K562 (cell line): ENCODE results near the gene ZFP36. TPM values are rescaled to one million over a fixed set of nuclear protein-coding genes. Genes with fewer than 3 reads are reported as not detected.
A peak's percentile ranks its signal among the peaks of the same experiment; 100 is the strongest.

ENCODE experiments used
- BRD9 ChIP-seq: fragments of 450-650 bp; IDR thresholded peaks from 2 replicates; pipeline ENCODE4 v1.6.1; 2018; ENCODE audit warnings: low read depth; ENCODE audit not compliant: partially characterized antibody
- ELF1 ChIP-seq: fragments of 200-800 bp; sonication (Bioruptor generic); IDR thresholded peaks from 2 replicates; pipeline ENCODE4 v1.6.1; 2016; ENCODE audit warnings: missing genetic modification characterization, missing compliant biosample characterization
- GABPA ChIP-seq: fragments of 200-800 bp; sonication (Bioruptor generic); conservative IDR thresholded peaks from 2 replicates; pipeline ENCODE4 v1.6.1; 2016; ENCODE audit warnings: low read depth, missing genetic modification characterization, missing compliant biosample characterization
- GATA2 ChIP-seq: sonication (generic); formaldehyde crosslinking; IDR thresholded peaks from 2 replicates; pipeline ENCODE4 v1.4.0; 2020; ENCODE audit warnings: mild to moderate bottlenecking, missing genetic modification reagents
- NRF1 ChIP-seq, 2 experiments: fragments of 450-650 bp; IDR thresholded peaks in 1 of 2; conservative IDR thresholded peaks in 1 of 2; 2 replicates each; pipeline ENCODE4 v1.6.1; 2014; ENCODE audit warnings: mild to moderate bottlenecking in 2 of 2
- POLR2H ChIP-seq: IDR thresholded peaks from 2 replicates; pipeline ENCODE4 v1.6.1; 2016; ENCODE audit warnings: missing genetic modification characterization, low read depth, mild to moderate bottlenecking, control low read depth, missing compliant biosample characterization, moderate library complexity
- SOX6 ChIP-seq: fragments of 450-650 bp; IDR thresholded peaks from 2 replicates; pipeline ENCODE4 v1.6.1; 2014; ENCODE audit warnings: mild to moderate bottlenecking
- THAP12 ChIP-seq: fragments of 250-450 bp; sonication (Bioruptor Pico); IDR thresholded peaks from 2 replicates; pipeline ENCODE4 v1.9.0; 2021; ENCODE audit warnings: mild to moderate bottlenecking, inconsistent platforms
- ZNF316 ChIP-seq: fragments of 450-650 bp; IDR thresholded peaks from 2 replicates; pipeline ENCODE4 v1.6.1; 2016
- ZNF395 ChIP-seq: fragments of 200-800 bp; sonication (Bioruptor generic); IDR thresholded peaks from 2 replicates; pipeline ENCODE4 v1.6.1; 2017; ENCODE audit warnings: missing genetic modification characterization, missing compliant biosample characterization
- ZNF76 ChIP-seq: fragments of 250-450 bp; sonication (Bioruptor Pico); IDR thresholded peaks from 2 replicates; pipeline ENCODE4 v1.4.0; 2020; ENCODE audit warnings: mild to moderate bottlenecking, moderate library complexity, borderline replicate concordance
- polyA plus RNA-seq, 8 experiments: library from polyadenylated mRNA; depleted of rRNA in 4 of 8; stranded (reverse) in 5 of 8; unstranded in 3 of 8; fragments of >200 nt; fragmentation: Nextera tagmentation in 2 of 8; fragmentation: Illumina TruSeq in 1 of 8; extraction: Ambion mirVana in 2 of 8; extraction: Trizol in 1 of 8; gene quantifications; 2 replicates each; pipeline versions ENCODE4 v1.2.1 to v1.2.3, GENCODE V29; 2011 to 2014; ENCODE audit warnings: inconsistent platforms in 1 of 8, missing spikeins in 1 of 8
- total RNA-seq, 7 experiments: library from RNA; depleted of rRNA in 6 of 7; stranded (reverse); fragments of >200 nt in 6 of 7; fragmentation: Illumina TruSeq in 2 of 7; extraction: Trizol in 2 of 7; gene quantifications; 2 replicates each; pipeline versions ENCODE4 v1.2.1 to v1.2.3, GENCODE V29; 2011 to 2021; ENCODE audit warnings: low replicate concordance in 1 of 7
- TF ChIP-seq, protein P1 (sequence below): fragments of 450-650 bp; IDR thresholded peaks from 2 replicates; pipeline ENCODE4 v1.7.1; 2018; ENCODE audit warnings: mild to moderate bottlenecking, low read depth; ENCODE audit not compliant: partially characterized antibody
- TF ChIP-seq, protein P2 (sequence below): fragments of 450-650 bp; IDR thresholded peaks from 2 replicates; pipeline ENCODE4 v1.6.1; 2016
- TF ChIP-seq, protein P3 (sequence below), 2 experiments: fragments of 450-650 bp; IDR thresholded peaks; 2 replicates each; pipeline ENCODE4 v1.6.1; 2016
- TF ChIP-seq, protein P4 (sequence below), 2 experiments: fragments of 450-650 bp; conservative IDR thresholded peaks; 2 replicates each; pipeline ENCODE4 v1.6.1; 2017; ENCODE audit warnings: mild to moderate bottlenecking in 2 of 2, moderate library complexity in 2 of 2

Gene ZFP36
- total and polyA plus RNA-seq, 9 of the 15 experiments (the other 6 are each of a cell fraction or from before 2014, with no cell fraction given): 1.0 to 20.1 (median 3.5) TPM

GRCh38 chr19:39430675-39431593 is 24.3 kb downstream of the ZFP36 start (continued):
- TF ChIP-seq, protein P1, sequence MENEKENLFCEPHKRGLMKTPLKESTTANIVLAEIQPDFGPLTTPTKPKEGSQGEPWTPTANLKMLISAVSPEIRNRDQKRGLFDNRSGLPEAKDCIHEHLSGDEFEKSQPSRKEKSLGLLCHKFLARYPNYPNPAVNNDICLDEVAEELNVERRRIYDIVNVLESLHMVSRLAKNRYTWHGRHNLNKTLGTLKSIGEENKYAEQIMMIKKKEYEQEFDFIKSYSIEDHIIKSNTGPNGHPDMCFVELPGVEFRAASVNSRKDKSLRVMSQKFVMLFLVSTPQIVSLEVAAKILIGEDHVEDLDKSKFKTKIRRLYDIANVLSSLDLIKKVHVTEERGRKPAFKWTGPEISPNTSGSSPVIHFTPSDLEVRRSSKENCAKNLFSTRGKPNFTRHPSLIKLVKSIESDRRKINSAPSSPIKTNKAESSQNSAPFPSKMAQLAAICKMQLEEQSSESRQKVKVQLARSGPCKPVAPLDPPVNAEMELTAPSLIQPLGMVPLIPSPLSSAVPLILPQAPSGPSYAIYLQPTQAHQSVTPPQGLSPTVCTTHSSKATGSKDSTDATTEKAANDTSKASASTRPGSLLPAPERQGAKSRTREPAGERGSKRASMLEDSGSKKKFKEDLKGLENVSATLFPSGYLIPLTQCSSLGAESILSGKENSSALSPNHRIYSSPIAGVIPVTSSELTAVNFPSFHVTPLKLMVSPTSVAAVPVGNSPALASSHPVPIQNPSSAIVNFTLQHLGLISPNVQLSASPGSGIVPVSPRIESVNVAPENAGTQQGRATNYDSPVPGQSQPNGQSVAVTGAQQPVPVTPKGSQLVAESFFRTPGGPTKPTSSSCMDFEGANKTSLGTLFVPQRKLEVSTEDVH: peak; percentile 59
- peak; percentile 26; the same call in 1 of the 2 replicates for TF ChIP-seq ZNF316
- TF ChIP-seq GABPA: peak; percentile 62
- TF ChIP-seq, protein P2, sequence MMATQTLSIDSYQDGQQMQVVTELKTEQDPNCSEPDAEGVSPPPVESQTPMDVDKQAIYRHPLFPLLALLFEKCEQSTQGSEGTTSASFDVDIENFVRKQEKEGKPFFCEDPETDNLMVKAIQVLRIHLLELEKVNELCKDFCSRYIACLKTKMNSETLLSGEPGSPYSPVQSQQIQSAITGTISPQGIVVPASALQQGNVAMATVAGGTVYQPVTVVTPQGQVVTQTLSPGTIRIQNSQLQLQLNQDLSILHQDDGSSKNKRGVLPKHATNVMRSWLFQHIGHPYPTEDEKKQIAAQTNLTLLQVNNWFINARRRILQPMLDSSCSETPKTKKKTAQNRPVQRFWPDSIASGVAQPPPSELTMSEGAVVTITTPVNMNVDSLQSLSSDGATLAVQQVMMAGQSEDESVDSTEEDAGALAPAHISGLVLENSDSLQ: 0 out of 2 replicates have a peak, but pooled peaks have one; percentile 27
- peak; percentile 77 for TF ChIP-seq ELF1 (tag)
- TF ChIP-seq, protein P3, sequence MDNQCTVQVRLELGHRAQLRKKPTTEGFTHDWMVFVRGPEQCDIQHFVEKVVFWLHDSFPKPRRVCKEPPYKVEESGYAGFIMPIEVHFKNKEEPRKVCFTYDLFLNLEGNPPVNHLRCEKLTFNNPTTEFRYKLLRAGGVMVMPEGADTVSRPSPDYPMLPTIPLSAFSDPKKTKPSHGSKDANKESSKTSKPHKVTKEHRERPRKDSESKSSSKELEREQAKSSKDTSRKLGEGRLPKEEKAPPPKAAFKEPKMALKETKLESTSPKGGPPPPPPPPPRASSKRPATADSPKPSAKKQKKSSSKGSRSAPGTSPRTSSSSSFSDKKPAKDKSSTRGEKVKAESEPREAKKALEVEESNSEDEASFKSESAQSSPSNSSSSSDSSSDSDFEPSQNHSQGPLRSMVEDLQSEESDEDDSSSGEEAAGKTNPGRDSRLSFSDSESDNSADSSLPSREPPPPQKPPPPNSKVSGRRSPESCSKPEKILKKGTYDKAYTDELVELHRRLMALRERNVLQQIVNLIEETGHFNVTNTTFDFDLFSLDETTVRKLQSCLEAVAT (IDR thresholded peaks at IDR 0.05): peak in 1 of 2 experiments; percentile 54; a peak in 2 of 4 replicates
- TF ChIP-seq ZNF76: no peak
- TF ChIP-seq NRF1 (conservative IDR thresholded peaks at IDR 0.05 in 1 of 2, IDR thresholded peaks at IDR 0.05 in 1 of 2): peak; percentile 30 to 37; a peak in 1 of 4 replicates
- TF ChIP-seq SOX6: peak; percentile 74
- no peak for TF ChIP-seq THAP12 (CRISPR knock-in tag)
- TF ChIP-seq BRD9: peak; percentile 21
- TF ChIP-seq POLR2H (tag): peak; percentile 34; the same call in 1 of the 2 replicates
- peak; percentile 57; the same call in 1 of the 2 replicates for TF ChIP-seq ZNF395 (CRISPR knock-in tag)
- no peak for TF ChIP-seq GATA2 (CRISPR knock-in tag)
- TF ChIP-seq, protein P4, sequence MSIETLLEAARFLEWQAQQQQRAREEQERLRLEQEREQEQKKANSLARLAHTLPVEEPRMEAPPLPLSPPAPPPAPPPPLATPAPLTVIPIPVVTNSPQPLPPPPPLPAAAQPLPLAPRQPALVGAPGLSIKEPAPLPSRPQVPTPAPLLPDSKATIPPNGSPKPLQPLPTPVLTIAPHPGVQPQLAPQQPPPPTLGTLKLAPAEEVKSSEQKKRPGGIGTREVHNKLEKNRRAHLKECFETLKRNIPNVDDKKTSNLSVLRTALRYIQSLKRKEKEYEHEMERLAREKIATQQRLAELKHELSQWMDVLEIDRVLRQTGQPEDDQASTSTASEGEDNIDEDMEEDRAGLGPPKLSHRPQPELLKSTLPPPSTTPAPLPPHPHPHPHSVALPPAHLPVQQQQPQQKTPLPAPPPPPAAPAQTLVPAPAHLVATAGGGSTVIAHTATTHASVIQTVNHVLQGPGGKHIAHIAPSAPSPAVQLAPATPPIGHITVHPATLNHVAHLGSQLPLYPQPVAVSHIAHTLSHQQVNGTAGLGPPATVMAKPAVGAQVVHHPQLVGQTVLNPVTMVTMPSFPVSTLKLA (conservative IDR thresholded peaks at IDR 0.05): peak; percentile 77 to 83
